HUDEP-2 (cell line): Measurements from ENCODE around the gene TNRC18.

Source experiments
- DNase-seq, 76 experiments: peaks; one replicate each; lab custom pipeline; 2025; ENCODE audit not compliant: unreplicated experiment in 76 of 76; lab: John Stamatoyannopoulos, UW

TNRC18 gene

GRCh38 chr7:5352440-5353010 is 71.1 kb downstream of the TNRC18 start:
- DNase-seq = no peak

DNA sequence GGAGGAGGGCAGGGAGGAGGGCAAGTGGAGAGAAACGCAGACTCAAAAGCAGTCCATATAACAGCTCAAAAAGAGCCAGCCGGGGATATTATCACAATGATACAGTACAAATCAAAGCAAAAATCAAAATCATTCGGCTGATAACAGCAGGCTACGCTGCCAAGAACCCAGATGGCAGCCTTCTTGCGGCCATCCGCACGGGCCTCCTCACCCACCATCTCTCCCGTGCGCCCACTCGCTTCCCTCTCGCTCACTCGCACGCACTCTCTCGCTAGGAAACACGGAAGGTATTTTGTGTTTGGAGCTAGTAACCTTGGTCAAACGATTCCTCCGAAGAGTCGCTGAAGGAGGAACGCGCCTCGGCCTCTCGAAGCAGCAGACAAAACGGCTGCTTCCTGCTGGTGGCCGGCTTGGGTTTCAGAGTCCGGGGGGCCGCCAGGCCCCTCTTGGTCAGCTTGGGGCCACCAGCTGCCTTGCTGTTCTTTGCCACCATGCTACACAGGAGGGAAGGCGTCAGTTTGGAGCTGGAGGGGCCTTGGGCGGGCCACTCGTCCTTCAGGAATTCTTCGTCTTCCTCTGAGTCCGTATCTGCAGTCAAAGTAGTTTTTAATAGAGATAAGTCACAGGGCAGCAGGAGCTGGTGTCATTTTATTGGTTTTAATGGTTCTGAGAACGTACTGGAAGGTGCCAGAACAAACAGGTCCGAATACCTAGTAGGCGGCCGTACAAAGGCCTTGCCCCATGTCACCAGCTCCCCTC is 71.9 kb downstream of the TNRC18 start:
- no peak for DNase-seq

GRCh38 chr7:5350600-5351385 is 72.8 kb downstream of the TNRC18 start:
- no peak for DNase-seq

GRCh38 chr7:5350174-5350463 is 73.5 kb downstream of the TNRC18 start:
- no peak for DNase-seq

DNA sequence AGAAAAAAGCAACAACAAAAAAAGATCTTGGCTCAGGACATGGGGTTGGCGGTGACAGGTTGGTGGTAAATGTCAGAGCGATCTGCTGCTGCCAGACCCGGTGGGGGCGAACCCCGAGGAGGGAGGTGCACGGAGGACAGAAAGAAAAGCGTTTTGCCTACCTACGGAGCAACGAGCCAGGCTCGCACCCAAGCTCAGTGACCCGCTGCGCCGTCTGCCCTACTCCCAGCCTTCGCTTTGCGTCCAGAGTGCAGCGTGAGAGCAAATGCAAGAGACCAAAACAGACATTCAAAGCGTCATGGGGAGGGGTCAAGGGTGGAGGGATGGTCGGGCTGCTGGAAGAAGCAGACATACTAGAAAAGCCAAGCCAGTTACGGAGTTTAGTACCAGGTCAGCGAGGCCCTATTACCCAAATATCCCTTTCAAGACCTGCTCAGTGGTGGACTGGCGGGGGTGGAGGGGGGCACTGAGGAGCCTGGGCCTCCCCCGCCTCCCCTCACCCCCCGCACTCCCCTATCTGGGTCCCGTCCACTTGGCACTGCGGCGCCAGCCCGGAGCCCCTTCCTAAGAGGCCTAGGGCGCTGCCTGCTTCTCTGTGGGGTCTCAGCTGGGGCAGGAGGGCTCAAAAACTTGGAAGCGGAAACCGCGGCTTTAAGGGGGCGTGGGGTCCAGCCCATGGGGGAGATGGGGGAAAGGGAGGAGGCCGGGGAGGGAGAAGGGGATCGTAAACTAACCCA is 74.0 kb downstream of the TNRC18 start:
- no peak for DNase-seq

- DNase-seq = no peak
These were observed 74.6 kb downstream of the TNRC18 start for GRCh38 chr7:5349005-5349380.

DNA sequence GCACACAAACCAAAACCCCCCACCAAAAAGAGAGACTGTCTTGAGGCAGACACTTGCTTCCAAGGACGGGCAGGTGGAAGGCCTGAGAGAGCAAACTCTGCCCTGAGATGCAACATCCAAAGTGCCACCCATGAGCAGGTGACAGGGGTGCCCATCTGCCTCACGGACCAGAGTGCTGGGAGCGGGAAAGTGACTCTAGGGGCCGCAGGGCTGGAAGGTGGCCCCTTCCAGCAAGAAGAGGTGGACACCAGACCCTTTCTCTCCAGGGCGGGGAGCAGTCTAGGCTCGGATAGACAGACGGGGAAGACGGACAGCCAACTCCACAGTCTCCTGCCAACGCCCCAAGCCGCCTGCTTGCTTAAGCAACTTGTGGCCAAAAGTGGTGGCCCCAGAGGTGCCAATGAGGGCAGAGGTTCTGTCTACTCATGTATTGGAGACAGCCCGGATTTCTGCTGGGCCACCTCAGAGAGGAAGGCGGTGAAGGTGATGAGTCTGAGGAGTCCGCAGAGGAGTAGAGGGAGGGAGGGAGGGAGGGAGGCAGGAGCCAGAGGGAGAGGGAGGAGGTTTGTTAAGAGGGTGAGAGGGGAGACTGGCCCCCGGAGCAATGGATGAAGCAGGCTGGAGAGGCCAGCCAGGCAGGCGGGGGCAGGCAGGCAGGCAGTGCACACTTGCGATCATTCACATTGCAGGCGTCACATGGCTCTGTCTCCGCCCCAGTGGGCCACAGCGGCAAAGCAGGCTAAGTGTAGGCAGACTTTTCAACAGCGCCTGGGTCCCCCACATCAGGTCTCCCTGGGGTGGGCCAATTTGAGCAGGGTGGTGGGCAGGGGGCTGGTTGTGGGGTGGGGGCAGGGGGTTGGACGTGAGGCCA is 75.3 kb downstream of the TNRC18 start:
- DNase-seq = no peak

DNA sequence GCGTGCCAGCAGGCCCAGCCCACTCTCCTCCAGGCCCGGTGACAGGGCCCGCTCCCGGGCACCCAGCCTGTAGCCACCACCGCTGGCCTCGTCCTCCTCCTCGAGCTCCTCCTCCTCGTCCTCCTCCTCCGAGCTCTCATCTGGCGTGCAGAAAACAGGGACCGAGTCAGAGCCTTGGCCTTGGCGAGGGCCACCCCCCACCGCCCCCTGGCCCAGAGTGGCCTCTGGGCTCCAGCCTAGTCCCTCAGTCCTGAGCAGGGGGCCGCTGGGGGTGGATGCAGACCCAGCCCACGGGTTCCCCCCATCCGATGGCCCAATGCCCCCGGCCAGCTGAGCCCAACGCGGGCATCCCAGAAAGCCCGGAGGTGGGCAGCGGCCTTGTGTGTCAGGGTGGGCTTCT is 78.0 kb downstream of the TNRC18 start:
- DNase-seq = no peak

- DNase-seq = no peak
These were observed 78.5 kb downstream of the TNRC18 start for GRCh38 chr7:5345171-5345570.

DNA sequence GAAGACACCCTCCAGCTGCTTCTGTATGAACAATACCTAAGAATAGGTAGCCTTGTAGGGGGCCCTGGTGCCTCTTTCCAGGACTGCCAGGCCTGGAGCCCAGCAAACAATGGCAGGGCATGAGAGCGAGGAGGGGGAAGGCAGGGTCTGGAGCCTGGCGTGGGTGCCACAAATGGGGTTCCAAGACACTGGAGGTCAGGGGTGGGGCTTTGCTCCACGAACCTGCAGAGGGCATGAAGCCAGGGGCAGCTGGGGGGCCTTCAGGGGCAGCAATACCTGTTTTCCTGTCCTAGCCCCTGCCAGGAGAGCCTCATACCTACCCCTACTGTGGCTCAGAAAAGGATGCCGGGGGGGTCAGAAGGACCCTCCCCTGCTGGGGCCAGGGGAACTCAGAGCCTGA is 79.3 kb downstream of the TNRC18 start:
- no peak for DNase-seq

GRCh38 chr7:5343884-5344283 is 79.8 kb downstream of the TNRC18 start:
- no peak for DNase-seq

GRCh38 chr7:5342631-5343030 is 81.0 kb downstream of the TNRC18 start:
- DNase-seq = no peak

DNA sequence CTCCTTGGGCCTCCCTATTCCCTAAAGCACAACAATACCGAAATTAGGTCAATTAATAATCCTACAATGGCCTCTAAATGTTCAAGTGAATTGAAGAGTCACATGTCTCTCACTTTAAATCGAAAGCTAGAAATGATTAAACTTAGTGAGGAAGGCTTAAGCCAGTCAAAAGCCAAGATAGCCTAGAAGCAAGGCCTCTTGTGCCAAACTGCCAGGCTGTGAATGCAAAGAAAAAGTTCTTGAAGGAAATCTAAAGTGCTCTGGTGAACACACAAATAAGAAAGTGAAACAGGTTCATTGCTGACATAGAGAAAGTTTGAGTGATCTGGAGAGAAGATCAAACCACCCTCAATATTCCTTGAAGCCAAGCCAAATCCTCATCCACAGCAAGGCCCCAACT is 83.7 kb downstream of the TNRC18 start:
- DNase-seq = no peak

DNA sequence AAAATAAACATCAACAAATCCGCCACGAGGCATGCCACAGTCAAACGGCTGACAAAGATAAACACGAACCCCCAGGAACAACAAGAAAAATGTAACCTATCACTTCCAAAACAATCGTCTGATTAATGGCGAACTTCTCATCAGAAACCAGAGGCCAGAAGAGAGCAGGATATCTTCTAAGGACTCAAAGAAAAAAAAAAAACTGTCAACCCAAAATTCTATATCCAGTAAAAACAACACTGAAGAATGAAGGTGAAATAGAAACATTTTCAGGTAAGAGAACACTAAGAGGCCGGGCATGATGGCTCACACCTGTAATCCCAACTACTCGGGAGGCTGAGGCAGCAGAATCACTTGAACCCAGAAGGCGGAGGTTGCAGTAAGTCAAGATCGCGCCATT is 86.6 kb downstream of the TNRC18 start:
- DNase-seq = no peak

DNA sequence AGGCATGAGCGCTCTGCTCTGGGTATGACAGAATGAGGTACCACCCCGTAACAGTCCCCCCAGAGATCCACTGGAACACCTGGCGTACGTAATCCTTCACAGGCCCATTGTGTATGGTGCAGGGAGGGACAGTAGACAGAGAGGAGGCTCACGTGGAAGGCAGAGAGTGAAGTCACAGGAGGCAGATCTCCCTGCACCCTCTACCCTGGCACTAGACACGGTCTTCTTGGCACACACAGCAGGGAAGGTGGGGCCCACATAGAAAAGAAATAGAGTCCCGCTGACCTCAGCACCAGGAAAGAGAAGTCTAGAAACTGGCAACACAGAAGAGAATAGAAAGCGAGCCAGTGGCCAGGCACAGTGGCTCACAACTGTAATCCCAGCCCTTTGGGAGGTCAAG is 89.0 kb downstream of the TNRC18 start:
- DNase-seq = no peak

GRCh38 chr7:5333121-5334045 is 90.3 kb downstream of the TNRC18 start:
- no peak for DNase-seq

DNA sequence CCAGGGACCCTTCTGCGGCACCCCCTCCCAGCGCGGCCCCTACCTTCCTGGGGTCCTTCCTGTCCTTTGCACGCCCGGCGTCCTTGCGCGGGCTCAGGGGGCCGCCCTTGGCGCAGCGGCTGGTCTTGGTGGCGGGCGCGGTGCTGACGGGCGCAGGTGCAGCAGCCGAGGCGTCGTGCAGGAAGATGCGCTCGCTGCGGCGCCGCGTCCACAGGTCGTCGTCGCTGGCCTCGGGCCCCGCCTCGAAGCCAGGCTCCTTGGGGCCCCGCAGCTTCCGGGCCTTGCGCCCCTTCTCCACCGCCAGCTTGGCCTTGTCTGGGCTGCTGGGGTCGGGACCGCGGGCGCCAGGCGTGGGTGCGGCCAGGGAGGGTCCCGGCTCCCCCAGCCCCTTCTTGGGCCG is 91.1 kb downstream of the TNRC18 start:
- no peak for DNase-seq

DNA sequence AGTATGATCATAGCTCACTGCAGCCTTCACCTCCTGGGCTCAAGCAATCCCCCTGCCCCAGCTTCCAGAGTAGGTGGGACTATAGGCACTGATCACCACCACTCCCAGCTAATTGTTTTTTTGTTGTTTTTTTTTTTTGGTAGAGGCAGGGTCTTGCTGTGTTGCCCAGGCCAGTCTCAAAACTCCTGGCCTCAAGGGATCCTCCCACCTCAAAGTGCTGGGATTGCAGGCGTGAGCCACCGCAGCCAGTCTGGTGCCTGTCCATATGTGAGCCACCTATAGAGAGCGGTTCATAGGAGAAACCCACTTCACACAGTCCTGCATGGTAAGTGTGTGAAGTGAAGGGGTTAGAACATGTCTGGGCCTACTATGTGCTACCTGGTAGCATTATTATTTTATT is 93.3 kb downstream of the TNRC18 start:
- no peak for DNase-seq

- no peak for DNase-seq
These were observed 98.7 kb downstream of the TNRC18 start for GRCh38 chr7:5324961-5325360.
